ENCODE results near the gene WDR5.
A peak's percentile ranks its signal among the peaks of the same experiment; 100 is the strongest.

Gene WDR5

GRCh38 chr9:134157378-134157885, 21.6 kb downstream of the WDR5 start:
- no peak overlapping the region for H3K27ac ChIP-seq
- DNase-seq (ENCODE audit: low read depth, low spot score) = no peak

- H3K27ac ChIP-seq = no peak overlapping the region
- DNase-seq (ENCODE audit: low read depth, low spot score) = no peak
Observed at GRCh38 chr9:134158242-134158641, 22.4 kb downstream of the WDR5 start.

GRCh38 chr9:134158753-134159392, 23.0 kb downstream of the WDR5 start:
- no peak for DNase-seq (ENCODE audit: low read depth, low spot score)
- H3K27ac ChIP-seq = no peak overlapping the region

- no peak for DNase-seq (ENCODE audit: low read depth, low spot score)
- no peak overlapping the region for H3K27ac ChIP-seq
Observed at GRCh38 chr9:134159566-134160245, 23.8 kb downstream of the WDR5 start.

GRCh38 chr9:134161647-134162046, 25.8 kb downstream of the WDR5 start:
- DNase-seq (ENCODE audit: low read depth, low spot score) = no peak
- no peak overlapping the region for H3K27ac ChIP-seq

- DNase-seq (ENCODE audit: low read depth, low spot score) = no peak
- no peak overlapping the region for H3K27ac ChIP-seq
Observed at GRCh38 chr9:134162212-134162775, 26.4 kb downstream of the WDR5 start.

GRCh38 chr9:134162926-134163370, 27.1 kb downstream of the WDR5 start:
- no peak for DNase-seq (ENCODE audit: low read depth, low spot score)
- H3K27ac ChIP-seq = no peak overlapping the region

- H3K27ac ChIP-seq = no peak overlapping the region
- DNase-seq (ENCODE audit: low read depth, low spot score) = no peak
Observed at GRCh38 chr9:134163371-134164196, 27.7 kb downstream of the WDR5 start.

- no peak overlapping the region for H3K27ac ChIP-seq
- no peak for DNase-seq (ENCODE audit: low read depth, low spot score)
Observed at GRCh38 chr9:134164879-134165278, 29.0 kb downstream of the WDR5 start.

- DNase-seq (ENCODE audit: low read depth, low spot score) = peak; percentile 16
- no peak overlapping the region for H3K27ac ChIP-seq
Observed at GRCh38 chr9:134165357-134166315, 29.8 kb downstream of the WDR5 start.

- DNase-seq (ENCODE audit: low read depth, low spot score) = no peak
- no peak overlapping the region for H3K27ac ChIP-seq
Observed at GRCh38 chr9:134166374-134166773, 30.5 kb downstream of the WDR5 start.

GRCh38 chr9:134167530-134167931, 31.6 kb downstream of the WDR5 start:
- no peak for DNase-seq (ENCODE audit: low read depth, low spot score)

GRCh38 chr9:134168757-134169550, 33.1 kb downstream of the WDR5 start:
- no peak overlapping the region for H3K27ac ChIP-seq
- no peak for DNase-seq (ENCODE audit: low read depth, low spot score)

More at GRCh38 chr9:134167530-134167931, 31.6 kb downstream of the WDR5 start:
- H3K27ac ChIP-seq = no peak overlapping the region

- H3K27ac ChIP-seq = no peak overlapping the region
- DNase-seq (ENCODE audit: low read depth, low spot score) = no peak
Observed at GRCh38 chr9:134169724-134170401, 34.0 kb downstream of the WDR5 start.

- no peak overlapping the region for H3K27ac ChIP-seq
- DNase-seq (ENCODE audit: low read depth, low spot score) = no peak
Observed at GRCh38 chr9:134170532-134171315, 34.8 kb downstream of the WDR5 start.

- no peak for DNase-seq (ENCODE audit: low read depth, low spot score)
- no peak overlapping the region for H3K27ac ChIP-seq
Observed at GRCh38 chr9:134171316-134172197, 35.7 kb downstream of the WDR5 start.

All from epithelial cell of prostate (primary cell).